HepG2 (cell line): ENCODE results near the gene RNF114. TPM values are rescaled to one million over a fixed set of nuclear protein-coding genes. Genes with fewer than 3 reads are reported as not detected.

Experiments
- ARID4A ChIP-seq: sonication (generic); formaldehyde crosslinking; IDR thresholded peaks from 2 replicates; pipeline ENCODE4 v1.5.0; 2020; ENCODE audit warnings: mild to moderate bottlenecking, missing genetic modification reagents, borderline replicate concordance
- ATF1 ChIP-seq: IDR thresholded peaks from 2 replicates; pipeline ENCODE4 v1.6.1; 2016; ENCODE audit warnings: mild to moderate bottlenecking, control low read depth
- ATM ChIP-seq: fragments of 450-650 bp; IDR thresholded peaks from 2 replicates; pipeline ENCODE4 v1.7.1; 2017; ENCODE audit warnings: mild to moderate bottlenecking, borderline replicate concordance
- CAMTA2 ChIP-seq: sonication (generic); formaldehyde crosslinking; IDR thresholded peaks from 2 replicates; pipeline ENCODE4 v1.4.0; 2020; ENCODE audit warnings: mild to moderate bottlenecking, missing genetic modification reagents, borderline replicate concordance
- CREB3 ChIP-seq: sonication (generic); formaldehyde crosslinking; IDR thresholded peaks from 2 replicates; pipeline ENCODE4 v1.5.0; 2020; ENCODE audit warnings: missing genetic modification reagents
- FOSL1 ChIP-seq: sonication (generic); formaldehyde crosslinking; IDR thresholded peaks from 2 replicates; pipeline ENCODE4 v1.9.0; 2021; ENCODE audit warnings: missing genetic modification reagents, borderline replicate concordance
- JUND ChIP-seq: sonication (generic); formaldehyde crosslinking; IDR thresholded peaks from 2 replicates; pipeline ENCODE4 v1.8.0; 2022; ENCODE audit warnings: mild to moderate bottlenecking, missing genetic modification reagents
- KLF15 ChIP-seq: sonication (generic); formaldehyde crosslinking; IDR thresholded peaks from 2 replicates; pipeline ENCODE4 v1.8.1; 2023; ENCODE audit warnings: borderline replicate concordance, mild to moderate bottlenecking, inconsistent platforms, missing genetic modification reagents, mixed read lengths
- MXI1 ChIP-seq: IDR thresholded peaks from 3 replicates; pipeline ENCODE4 v1.6.1; 2012; ENCODE audit warnings: low read depth, low read length, inconsistent platforms, borderline replicate concordance
- NR2F1 ChIP-seq, 2 experiments: fragments of 450-650 bp in 1 of 2; formaldehyde crosslinking in 1 of 2; IDR thresholded peaks; 2 replicates each; pipeline versions ENCODE4 v1.5.0 to v1.6.1; 2016 to 2020; ENCODE audit warnings: mild to moderate bottlenecking in 1 of 2, missing compliant biosample characterization in 1 of 2, missing genetic modification reagents in 1 of 2, moderate library complexity in 1 of 2
- SALL1 ChIP-seq: sonication (generic); formaldehyde crosslinking; IDR thresholded peaks from 2 replicates; pipeline ENCODE4 v1.8.0; 2022; ENCODE audit warnings: mild to moderate bottlenecking, missing genetic modification reagents
- SKIL ChIP-seq: sonication (generic); formaldehyde crosslinking; IDR thresholded peaks from 2 replicates; pipeline ENCODE4 v1.8.0; 2022; ENCODE audit warnings: missing genetic modification reagents, mild to moderate bottlenecking, moderate library complexity, borderline replicate concordance
- SP4 ChIP-seq: sonication (generic); formaldehyde crosslinking; IDR thresholded peaks from 2 replicates; pipeline ENCODE4 v1.8.1; 2023; ENCODE audit warnings: mild to moderate bottlenecking, missing genetic modification reagents
- U2AF1 ChIP-seq: fragments of 200-400 bp; formaldehyde crosslinking; optimal IDR thresholded peaks from 2 replicates; pipeline ENCODE3; 2017; ENCODE audit warnings: mild to moderate bottlenecking, low read depth, low read length
- ZC3H13 ChIP-seq: sonication (generic); formaldehyde crosslinking; IDR thresholded peaks from 2 replicates; pipeline ENCODE4 v1.8.1; 2023; ENCODE audit warnings: mild to moderate bottlenecking, missing genetic modification reagents, moderate library complexity
- ZNF251 ChIP-seq: sonication (generic); formaldehyde crosslinking; IDR thresholded peaks from 2 replicates; pipeline ENCODE4 v1.9.0; 2021; ENCODE audit warnings: mild to moderate bottlenecking, missing genetic modification reagents
- ZNF3 ChIP-seq: IDR thresholded peaks from 2 replicates; pipeline ENCODE4 v1.7.0; 2017; ENCODE audit warnings: inconsistent platforms
- ZNF333 ChIP-seq: sonication (generic); formaldehyde crosslinking; IDR thresholded peaks from 2 replicates; pipeline ENCODE4 v1.4.0; 2020; ENCODE audit warnings: mild to moderate bottlenecking, missing genetic modification reagents, borderline replicate concordance
- ZNF33A ChIP-seq: sonication (generic); formaldehyde crosslinking; IDR thresholded peaks from 2 replicates; pipeline ENCODE4 v1.5.1; 2020; ENCODE audit warnings: missing genetic modification reagents, mild to moderate bottlenecking, moderate library complexity, borderline replicate concordance
- ZNF496 ChIP-seq: sonication (generic); formaldehyde crosslinking; IDR thresholded peaks from 2 replicates; pipeline ENCODE4 v1.8.1; 2023; ENCODE audit warnings: mild to moderate bottlenecking, moderate library complexity, missing genetic modification reagents; ENCODE audit not compliant: insufficient replicate concordance
- ZNF674 ChIP-seq: sonication (generic); formaldehyde crosslinking; IDR thresholded peaks from 2 replicates; pipeline ENCODE4 v1.5.0; 2020; ENCODE audit warnings: low read depth, mild to moderate bottlenecking, missing genetic modification reagents
- ZZZ3 ChIP-seq: sonication (generic); formaldehyde crosslinking; IDR thresholded peaks from 2 replicates; pipeline ENCODE4 v1.4.0; 2020; ENCODE audit warnings: missing genetic modification reagents, mild to moderate bottlenecking, borderline replicate concordance
- polyA plus RNA-seq, 8 experiments: library from polyadenylated mRNA; depleted of rRNA in 3 of 8; stranded (reverse) in 7 of 8; unstranded in 1 of 8; fragments of >200 nt; fragmentation: Illumina TruSeq in 4 of 8; extraction: Trizol in 4 of 8; gene quantifications; 2 replicates each; pipeline versions ENCODE4 v1.2.1 to v1.2.3, GENCODE V29; 2011 to 2016; ENCODE audit warnings: low read depth in 4 of 8, missing spikeins in 1 of 8, mixed read lengths in 1 of 8; ENCODE audit not compliant: insufficient read depth in 1 of 8
- total RNA-seq, 5 experiments: library from RNA; depleted of rRNA; stranded (reverse); fragments of >200 nt; fragmentation: Illumina TruSeq; extraction: Trizol; gene quantifications; 2 replicates each; pipeline ENCODE4 v1.2.3, GENCODE V29; 2016; ENCODE audit warnings: low read depth in 1 of 5

RNF114 gene
- total and polyA plus RNA-seq, 2 of the 13 experiments (the other 11 are each of a cell fraction or from before 2014, with no cell fraction given), result 119 to 126 TPM

GRCh38 chr20:49937027-49937929 lies 1.1 kb downstream of the RNF114 start (continued):
- TF ChIP-seq ZC3H13 (peak; percentile 78), SKIL (CRISPR knock-in tag) (0 out of 2 replicates have a peak, but pooled peaks have one; percentile 25), CREB3 (CRISPR knock-in tag) (no peak), ZNF674 (CRISPR knock-in tag) (no peak), ATF1 (CRISPR knock-in tag) (no peak), MXI1 (0 out of 3 replicates have a peak, but pooled peaks have one; percentile 12), KLF15 (CRISPR knock-in tag) (no peak), NR2F1 (CRISPR knock-in tag; IDR thresholded peaks at IDR 0.05) (no peak), ZNF496 (no peak), ZNF251 (CRISPR knock-in tag) (no peak), ATM (no peak), SP4 (CRISPR knock-in tag) (peak; percentile 61; the same call in 1 of the 2 replicates), ZNF333 (no peak), ZZZ3 (CRISPR knock-in tag) (peak; percentile 21; the same call in 1 of the 2 replicates), FOSL1 (CRISPR knock-in tag) (no peak), ARID4A (CRISPR knock-in tag) (no peak), SALL1 (no peak), JUND (CRISPR knock-in tag) (no peak), ZNF3 (CRISPR knock-in tag) (no peak), CAMTA2 (no peak), U2AF1 (no peak), ZNF33A (CRISPR knock-in tag) (no peak)
